Measurements from ENCODE around the gene SORBS2.

SORBS2 gene

DNA sequence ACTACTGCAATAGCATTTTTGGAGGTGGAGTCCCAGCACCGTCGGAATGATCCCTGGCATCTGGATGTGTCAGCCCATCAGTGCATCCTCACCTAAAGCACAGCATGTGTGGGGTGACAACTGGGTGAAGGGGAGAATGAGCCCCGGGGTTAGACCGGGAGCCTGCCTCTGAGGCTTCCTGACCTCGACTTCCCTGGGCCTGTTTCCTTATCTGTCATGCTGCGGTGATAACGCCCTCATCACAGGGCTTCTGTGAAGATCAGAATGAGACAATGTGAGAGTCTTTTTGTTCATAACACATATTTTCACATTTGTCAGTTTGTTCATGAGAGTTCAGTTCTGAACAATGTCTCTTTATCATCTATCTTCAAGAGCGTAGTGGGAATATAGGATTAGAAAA lies 245.6 kb downstream of the SORBS2 start:
- no peak overlapping the region for H2BK5ac ChIP-seq (ENCODE audit: low read length)
- H4K8ac ChIP-seq (ENCODE audit: low read depth, low read length): no peak overlapping the region
- no peak overlapping the region for H3K56ac ChIP-seq (ENCODE audit: low read length)
- H3K79me2 ChIP-seq (ENCODE audit: control insufficient read depth, insufficient read depth, low read length): no peaks in the 10 kb centered on the region
- H3K18ac ChIP-seq (ENCODE audit: low read length): no peak overlapping the region
- no peak overlapping the region for H2BK15ac ChIP-seq (replicated peaks; ENCODE audit: low read depth)
- peak; percentile 62 for DNase-seq
- H3K4me1 ChIP-seq (ENCODE audit: control insufficient read depth, low read depth, low read length): peaks cover 2% of the 10 kb centered on the region
- H3K4me2 ChIP-seq (ENCODE audit: low read length): no peak overlapping the region
- no peaks in the 10 kb centered on the region for H3K36me3 ChIP-seq (ENCODE audit: control insufficient read depth, insufficient read depth, low read length)
- H3K9ac ChIP-seq (ENCODE audit: low read length): no peak overlapping the region
- no peaks in the 10 kb centered on the region for H3K27me3 ChIP-seq (ENCODE audit: insufficient read depth, low read length, poor library complexity)
- no CpG with 5 or more reads among the region's 8 CpGs for WGBS (ENCODE audit: extremely low coverage, insufficient coverage, low lambda C conversion rate)
- H3K4me3 ChIP-seq (ENCODE audit: low read length): no peak overlapping the region
- H3K27ac ChIP-seq (ENCODE audit: low read depth, low read length): peak overlapping the region; percentile 59
- H3K23ac ChIP-seq (ENCODE audit: low read length): no peak overlapping the region
- H2AK5ac ChIP-seq (ENCODE audit: low read length): no peak overlapping the region
- no peak overlapping the region for H3K4ac ChIP-seq (ENCODE audit: low read depth, low read length)
- H3K79me1 ChIP-seq (ENCODE audit: low read length): no peaks in the 10 kb centered on the region
- H2BK120ac ChIP-seq (ENCODE audit: low read depth, low read length): no peak overlapping the region
- H4K5ac ChIP-seq (ENCODE audit: low read length): no peak overlapping the region

DNA sequence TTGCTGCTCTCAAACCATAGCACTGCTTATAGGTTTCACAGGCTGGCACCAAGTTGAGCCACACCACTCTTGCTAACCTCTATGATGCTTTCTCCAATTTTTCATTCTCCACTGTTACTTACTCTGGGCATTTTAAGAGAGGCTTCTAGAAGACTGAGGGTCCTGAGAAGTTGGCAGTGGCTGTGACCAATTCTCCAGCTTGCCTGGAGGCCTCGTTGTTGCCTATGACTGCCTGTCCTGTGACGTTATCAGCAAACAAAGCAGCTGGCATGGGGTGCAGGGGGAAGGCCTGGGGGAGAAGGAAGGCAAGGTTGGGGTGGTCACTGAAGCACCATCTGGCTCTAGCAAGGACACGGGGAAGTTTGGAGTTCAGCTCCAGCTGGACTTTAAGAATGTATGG lies 246.3 kb downstream of the SORBS2 start:
- H3K4me3 ChIP-seq (ENCODE audit: low read length): no peak overlapping the region
- H3K36me3 ChIP-seq (ENCODE audit: control insufficient read depth, insufficient read depth, low read length): no peaks in the 10 kb centered on the region

DNA sequence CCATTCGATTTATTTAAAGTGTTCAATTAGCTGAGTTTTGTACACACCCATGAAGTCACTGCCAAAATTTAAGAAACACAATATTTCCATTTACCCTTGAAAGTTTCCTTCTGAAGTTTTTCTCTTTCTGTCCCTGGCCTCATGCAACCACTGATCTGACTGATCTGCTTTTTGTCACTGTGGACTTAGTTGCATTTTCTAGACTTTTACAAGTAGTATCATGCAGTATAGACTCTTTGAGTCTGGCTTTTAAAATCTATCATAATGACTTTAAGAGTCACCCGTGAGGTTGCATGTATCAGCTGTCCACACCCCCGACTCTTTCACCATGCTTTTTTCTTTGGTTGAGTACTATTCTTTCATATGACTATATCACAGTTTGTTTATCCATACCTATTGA lies 247.6 kb downstream of the SORBS2 start:
- no CpG with 5 or more reads among the region's 3 CpGs for WGBS (ENCODE audit: extremely low coverage, insufficient coverage, low lambda C conversion rate)
- H3K36me3 ChIP-seq (ENCODE audit: control insufficient read depth, insufficient read depth, low read length): no peaks in the 10 kb centered on the region
- H3K18ac ChIP-seq (ENCODE audit: low read length): no peak overlapping the region

More for the DNA sequence above, 246.3 kb downstream of the SORBS2 start:
- peak overlapping the region; percentile 63 for H3K56ac ChIP-seq (ENCODE audit: low read length)
- no peak overlapping the region for H3K27ac ChIP-seq (ENCODE audit: low read depth, low read length)
- H3K4me1 ChIP-seq (ENCODE audit: control insufficient read depth, low read depth, low read length): peaks cover 2% of the 10 kb centered on the region
- peak overlapping the region; percentile 75 for H2BK5ac ChIP-seq (ENCODE audit: low read length)
- no CpG with 5 or more reads among the region's 3 CpGs for WGBS (ENCODE audit: extremely low coverage, insufficient coverage, low lambda C conversion rate)
- H2BK15ac ChIP-seq (replicated peaks; ENCODE audit: low read depth): no peak overlapping the region
- no peak for DNase-seq
- no peaks in the 10 kb centered on the region for H3K79me1 ChIP-seq (ENCODE audit: low read length)
- no peak overlapping the region for H4K5ac ChIP-seq (ENCODE audit: low read length)
- no peak overlapping the region for H3K9ac ChIP-seq (ENCODE audit: low read length)
- no peak overlapping the region for H4K8ac ChIP-seq (ENCODE audit: low read depth, low read length)
- H3K4me2 ChIP-seq (ENCODE audit: low read length): no peak overlapping the region
- no peaks in the 10 kb centered on the region for H3K27me3 ChIP-seq (ENCODE audit: insufficient read depth, low read length, poor library complexity)
- H2BK120ac ChIP-seq (ENCODE audit: low read depth, low read length): no peak overlapping the region
- H3K79me2 ChIP-seq (ENCODE audit: control insufficient read depth, insufficient read depth, low read length): no peaks in the 10 kb centered on the region
- no peak overlapping the region for H3K23ac ChIP-seq (ENCODE audit: low read length)
- no peak overlapping the region for H3K4ac ChIP-seq (ENCODE audit: low read depth, low read length)
- no peak overlapping the region for H3K18ac ChIP-seq (ENCODE audit: low read length)
- peak overlapping the region; percentile 97 for H2AK5ac ChIP-seq (ENCODE audit: low read length)

DNA sequence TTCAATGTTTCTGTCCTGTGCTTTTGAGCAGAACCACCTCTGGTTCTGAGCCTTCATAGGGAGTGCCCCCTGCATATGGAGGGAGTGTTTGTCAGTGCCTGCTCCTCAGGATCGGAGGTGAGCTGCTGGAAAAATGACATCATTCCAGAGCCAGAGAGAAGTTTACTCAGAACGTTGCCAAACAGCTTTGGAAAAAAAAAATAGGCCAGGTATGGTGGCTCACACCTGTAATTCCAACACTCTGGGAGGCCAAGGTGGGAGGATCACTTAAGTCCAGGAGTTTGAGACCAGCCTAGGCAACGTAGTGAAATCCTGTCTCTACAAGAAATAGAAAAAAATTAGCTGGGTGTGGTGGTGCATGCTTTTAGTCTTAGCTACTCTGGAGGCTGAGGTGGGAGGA lies 249.5 kb downstream of the SORBS2 start:
- Histone ChIP-seq H3K9ac (ENCODE audit: low read length) (no peak overlapping the region), H3K36me3 (ENCODE audit: control insufficient read depth, insufficient read depth, low read length) (no peaks in the 10 kb centered on the region), H4K5ac (ENCODE audit: low read length) (no peak overlapping the region), H3K79me1 (ENCODE audit: low read length) (no peaks in the 10 kb centered on the region), H3K56ac (ENCODE audit: low read length) (no peak overlapping the region), H2AK5ac (ENCODE audit: low read length) (no peak overlapping the region), H3K4me3 (ENCODE audit: low read length) (no peak overlapping the region), H3K4ac (ENCODE audit: low read depth, low read length) (no peak overlapping the region), H3K4me1 (ENCODE audit: control insufficient read depth, low read depth, low read length) (peaks cover 2% of the 10 kb centered on the region), H3K23ac (ENCODE audit: low read length) (no peak overlapping the region), H3K4me2 (ENCODE audit: low read length) (no peak overlapping the region), H3K79me2 (ENCODE audit: control insufficient read depth, insufficient read depth, low read length) (no peaks in the 10 kb centered on the region), H3K27ac (ENCODE audit: low read depth, low read length) (no peak overlapping the region), H4K8ac (ENCODE audit: low read depth, low read length) (no peak overlapping the region), H3K27me3 (ENCODE audit: insufficient read depth, low read length, poor library complexity) (no peaks in the 10 kb centered on the region), H2BK15ac (replicated peaks; ENCODE audit: low read depth) (no peak overlapping the region), H2BK5ac (ENCODE audit: low read length) (no peak overlapping the region), H3K18ac (ENCODE audit: low read length) (no peak overlapping the region), H2BK120ac (ENCODE audit: low read depth, low read length) (no peak overlapping the region)
- no CpG with 5 or more reads among the region's 3 CpGs for WGBS (ENCODE audit: extremely low coverage, insufficient coverage, low lambda C conversion rate)
- no peak for DNase-seq

More for the DNA sequence above, 247.6 kb downstream of the SORBS2 start:
- H3K9ac ChIP-seq (ENCODE audit: low read length): no peak overlapping the region
- H3K23ac ChIP-seq (ENCODE audit: low read length): no peak overlapping the region
- H3K27me3 ChIP-seq (ENCODE audit: insufficient read depth, low read length, poor library complexity): no peaks in the 10 kb centered on the region
- no peak overlapping the region for H4K8ac ChIP-seq (ENCODE audit: low read depth, low read length)
- no peak overlapping the region for H4K5ac ChIP-seq (ENCODE audit: low read length)
- no peak for DNase-seq
- H3K4me3 ChIP-seq (ENCODE audit: low read length): no peak overlapping the region
- H2AK5ac ChIP-seq (ENCODE audit: low read length): no peak overlapping the region
- no peak overlapping the region for H3K27ac ChIP-seq (ENCODE audit: low read depth, low read length)
- no peak overlapping the region for H2BK15ac ChIP-seq (replicated peaks; ENCODE audit: low read depth)
- H2BK5ac ChIP-seq (ENCODE audit: low read length): no peak overlapping the region
- no peak overlapping the region for H3K4ac ChIP-seq (ENCODE audit: low read depth, low read length)
- no peak overlapping the region for H2BK120ac ChIP-seq (ENCODE audit: low read depth, low read length)
- no peaks in the 10 kb centered on the region for H3K79me1 ChIP-seq (ENCODE audit: low read length)
- no peaks in the 10 kb centered on the region for H3K79me2 ChIP-seq (ENCODE audit: control insufficient read depth, insufficient read depth, low read length)
- peaks cover 4% of the 10 kb centered on the region for H3K4me1 ChIP-seq (ENCODE audit: control insufficient read depth, low read depth, low read length)
- H3K4me2 ChIP-seq (ENCODE audit: low read length): no peak overlapping the region
- no peak overlapping the region for H3K56ac ChIP-seq (ENCODE audit: low read length)

DNA sequence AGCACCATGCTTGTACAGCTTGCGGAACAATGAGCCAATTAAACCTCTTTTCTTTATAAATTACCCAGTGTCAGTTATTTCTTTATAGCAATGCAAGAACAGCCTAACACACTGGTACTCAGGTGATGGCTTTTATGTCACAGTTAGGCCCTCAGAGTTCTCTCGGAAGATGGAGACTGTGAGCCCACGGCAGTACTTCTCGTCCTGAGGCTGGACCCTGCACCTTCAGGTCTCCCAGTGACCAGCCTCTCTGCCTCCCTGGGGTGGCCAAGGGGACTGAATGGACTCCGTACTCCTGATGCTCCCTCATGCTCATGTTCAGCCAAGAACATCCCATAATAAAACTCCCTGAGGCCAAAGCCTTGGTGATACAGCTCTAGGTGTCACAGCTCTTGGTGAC lies 251.7 kb downstream of the SORBS2 start:
- Histone ChIP-seq H3K18ac (ENCODE audit: low read length) (peak overlapping the region; percentile 72), H3K9ac (ENCODE audit: low read length) (no peak overlapping the region), H3K4me2 (ENCODE audit: low read length) (no peak overlapping the region), H3K79me2 (ENCODE audit: control insufficient read depth, insufficient read depth, low read length) (no peaks in the 10 kb centered on the region), H3K27ac (ENCODE audit: low read depth, low read length) (no peak overlapping the region), H3K4ac (ENCODE audit: low read depth, low read length) (peak overlapping the region; percentile 41), H2BK120ac (ENCODE audit: low read depth, low read length) (peak overlapping the region; percentile 1), H2BK15ac (replicated peaks; ENCODE audit: low read depth) (no peak overlapping the region), H4K5ac (ENCODE audit: low read length) (no peak overlapping the region), H2BK5ac (ENCODE audit: low read length) (no peak overlapping the region), H3K36me3 (ENCODE audit: control insufficient read depth, insufficient read depth, low read length) (no peaks in the 10 kb centered on the region), H2AK5ac (ENCODE audit: low read length) (peak overlapping the region; percentile 20), H3K56ac (ENCODE audit: low read length) (peak overlapping the region; percentile 35), H3K4me3 (ENCODE audit: low read length) (no peak overlapping the region), H3K23ac (ENCODE audit: low read length) (no peak overlapping the region), H3K27me3 (ENCODE audit: insufficient read depth, low read length, poor library complexity) (no peaks in the 10 kb centered on the region), H4K8ac (ENCODE audit: low read depth, low read length) (no peak overlapping the region), H3K4me1 (ENCODE audit: control insufficient read depth, low read depth, low read length) (peaks cover 2% of the 10 kb centered on the region), H3K79me1 (ENCODE audit: low read length) (no peaks in the 10 kb centered on the region)
- WGBS (ENCODE audit: extremely low coverage, insufficient coverage, low lambda C conversion rate): no CpG with 5 or more reads among the region's 5 CpGs
- no peak for DNase-seq

DNA sequence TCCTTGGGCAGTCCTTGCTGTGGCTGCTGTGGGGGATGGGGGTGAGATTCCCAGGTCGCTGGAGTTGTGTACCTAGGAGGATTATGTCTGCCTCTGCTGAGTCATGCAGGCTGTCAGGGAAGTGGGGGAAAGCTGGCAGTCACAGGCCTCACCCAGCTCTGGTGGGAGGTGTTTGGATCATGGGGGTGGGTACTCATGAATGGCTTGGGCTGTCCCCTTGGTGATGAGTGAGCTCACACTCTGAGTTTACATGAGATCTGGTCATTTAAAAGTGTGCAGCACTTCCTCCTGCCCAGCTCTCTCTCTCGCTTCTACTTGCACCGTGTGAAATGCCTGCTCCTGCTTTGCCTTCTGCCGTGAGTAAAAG lies 252.1 kb downstream of the SORBS2 start:
- Histone ChIP-seq H3K23ac (ENCODE audit: low read length) (no peak overlapping the region), H3K4me1 (ENCODE audit: control insufficient read depth, low read depth, low read length) (peaks cover 2% of the 10 kb centered on the region), H3K79me2 (ENCODE audit: control insufficient read depth, insufficient read depth, low read length) (no peaks in the 10 kb centered on the region), H2BK15ac (replicated peaks; ENCODE audit: low read depth) (no peak overlapping the region), H3K18ac (ENCODE audit: low read length) (peak overlapping the region; percentile 88), H4K8ac (ENCODE audit: low read depth, low read length) (no peak overlapping the region), H3K4me2 (ENCODE audit: low read length) (no peak overlapping the region), H3K79me1 (ENCODE audit: low read length) (no peaks in the 10 kb centered on the region), H3K4me3 (ENCODE audit: low read length) (no peak overlapping the region), H2AK5ac (ENCODE audit: low read length) (no peak overlapping the region), H2BK5ac (ENCODE audit: low read length) (no peak overlapping the region), H3K56ac (ENCODE audit: low read length) (no peak overlapping the region), H3K27me3 (ENCODE audit: insufficient read depth, low read length, poor library complexity) (no peaks in the 10 kb centered on the region), H3K27ac (ENCODE audit: low read depth, low read length) (no peak overlapping the region), H3K4ac (ENCODE audit: low read depth, low read length) (peak overlapping the region; percentile 7), H3K36me3 (ENCODE audit: control insufficient read depth, insufficient read depth, low read length) (no peaks in the 10 kb centered on the region), H3K9ac (ENCODE audit: low read length) (no peak overlapping the region), H2BK120ac (ENCODE audit: low read depth, low read length) (no peak overlapping the region), H4K5ac (ENCODE audit: low read length) (no peak overlapping the region)
- DNase-seq: peak; percentile 89
- WGBS (ENCODE audit: extremely low coverage, insufficient coverage, low lambda C conversion rate): no CpG with 5 or more reads among the region's 4 CpGs
